H1 (cell line): ENCODE data around the gene PRRC2C. TPM values are rescaled to one million over a fixed set of nuclear protein-coding genes. Genes with fewer than 3 reads are reported as not detected.

Experiments
- CTCF ChIA-PET: fragments of 300-600 bp; sonication (Branson Sonifier 250); formaldehyde crosslinking; loops from one replicate; lab custom pipeline; 2021; ENCODE audit not compliant: partially characterized antibody; lab: Charles Lee
- POLR2A ChIA-PET: fragments of 300-600 bp; sonication (Branson Sonifier 250); formaldehyde crosslinking; loops from one replicate; lab custom pipeline; 2021; ENCODE audit warnings: inconsistent platforms; ENCODE audit not compliant: partially characterized antibody; lab: Charles Lee
- DNase-seq, 2 experiments: peaks; one replicate each; pipeline versions ENCODE4 v3.0.0 to v3.0.0-alpha.2; 2010 to 2022; ENCODE audit warnings: low spot score in 2 of 2, low read depth in 1 of 2, mixed read lengths in 1 of 2
- FAIRE-seq: peaks from 2 replicates; lab custom pipeline; 2011; peaks lifted over from hg19 to GRCh38; lab: Jason Lieb, UNC
- H2AFZ ChIP-seq: 2 replicates; pipeline ENCODE4 v1.8.1; 2012; ENCODE audit warnings: low read length, inconsistent platforms
- H2AK5ac ChIP-seq: 2 replicates; pipeline ENCODE4 v1.6.1; 2013; ENCODE audit warnings: low read depth, low read length
- H2BK120ac ChIP-seq: replicated peaks from 2 replicates; pipeline ENCODE3; 2013; ENCODE audit warnings: low read depth, low read length, inconsistent platforms
- H2BK12ac ChIP-seq: 2 replicates; pipeline ENCODE4 v1.6.1; 2013; ENCODE audit warnings: low read depth, low read length
- H2BK15ac ChIP-seq: 2 replicates; pipeline ENCODE4 v1.6.1; 2013; ENCODE audit warnings: low read length
- H2BK20ac ChIP-seq: 2 replicates; pipeline ENCODE4 v1.6.1; 2013; ENCODE audit warnings: low read length
- H2BK5ac ChIP-seq: 2 replicates; pipeline ENCODE4 v1.6.1; 2013; ENCODE audit warnings: low read depth, low read length
- H3K14ac ChIP-seq: 2 replicates; pipeline ENCODE4 v1.6.1; 2013; ENCODE audit warnings: inconsistent platforms; ENCODE audit not compliant: insufficient read length
- H3K18ac ChIP-seq: 2 replicates; pipeline ENCODE4 v1.6.1; 2013; ENCODE audit warnings: low read length; ENCODE audit errors: extremely low read depth
- H3K23ac ChIP-seq: 2 replicates; pipeline ENCODE4 v1.6.1; 2013; ENCODE audit warnings: inconsistent platforms; ENCODE audit not compliant: insufficient read length
- H3K23me2 ChIP-seq: 2 replicates; pipeline ENCODE4 v1.6.1; 2013; ENCODE audit warnings: low read depth, low read length
- H3K27ac ChIP-seq: 2 replicates; pipeline ENCODE4 v1.6.1; 2011; ENCODE audit warnings: low read depth, low read length, inconsistent platforms
- H3K27me3 ChIP-seq, 4 experiments: replicated peaks in 1 of 4; 1 replicate in 1 of 4; 2 replicates in 3 of 4; pipeline versions ENCODE4 v1.6.1 to v1.8.1; 2011 to 2013; ENCODE audit warnings: low read length in 3 of 4, mild to moderate bottlenecking in 3 of 4, inconsistent platforms in 2 of 4, mixed read lengths in 2 of 4, moderate library complexity in 1 of 4; ENCODE audit not compliant: control insufficient read depth in 3 of 4, insufficient read depth in 3 of 4; ENCODE audit errors: extremely low read depth in 1 of 4
- H3K36me3 ChIP-seq, 4 experiments: 2 replicates each; pipeline versions ENCODE4 v1.6.1 to v1.8.1; 2011 to 2013; ENCODE audit warnings: mild to moderate bottlenecking in 4 of 4, low read length in 3 of 4, moderate library complexity in 2 of 4, control low read depth in 1 of 4, inconsistent platforms in 1 of 4; ENCODE audit not compliant: insufficient read depth in 4 of 4, control insufficient read depth in 2 of 4
- H3K4ac ChIP-seq: replicated peaks from 2 replicates; pipeline ENCODE3; 2013; ENCODE audit warnings: low read length, low read depth, mixed read lengths, inconsistent platforms; ENCODE audit not compliant: insufficient read length
- H3K4me1 ChIP-seq, 4 experiments: replicated peaks in 1 of 4; 1 replicate in 1 of 4; 2 replicates in 3 of 4; pipeline versions ENCODE4 v1.6.1 to v1.8.1; 2011 to 2013; ENCODE audit warnings: low read length in 3 of 4, inconsistent platforms in 2 of 4, mixed read lengths in 1 of 4; ENCODE audit not compliant: insufficient read depth in 4 of 4, control insufficient read depth in 3 of 4
- H3K4me2 ChIP-seq, 2 experiments: 2 replicates each; pipeline versions ENCODE4 v1.6.1 to v1.8.1; 2011 to 2013; ENCODE audit warnings: low read depth in 2 of 2, low read length in 2 of 2, control low read depth in 1 of 2, inconsistent platforms in 1 of 2, mild to moderate bottlenecking in 1 of 2; ENCODE audit not compliant: insufficient read depth in 1 of 2
- H3K4me3 ChIP-seq, 4 experiments: fragments of 200-600, 300-600 bp in 1 of 4; sonication (generic), shearing (Covaris generic), sonication (Bioruptor Twin) in 1 of 4; 2 replicates each; pipeline versions ENCODE4 v1.5.1 to v1.8.1; 2011 to 2016; ENCODE audit warnings: low read length in 4 of 4, low read depth in 3 of 4, control low read depth in 2 of 4, inconsistent platforms in 2 of 4, mild to moderate bottlenecking in 2 of 4, mixed read lengths in 1 of 4, moderate library complexity in 1 of 4; ENCODE audit not compliant: insufficient read depth in 2 of 4; ENCODE audit errors: extremely low read depth in 1 of 4
- H3K56ac ChIP-seq: replicated peaks from 2 replicates; pipeline ENCODE3; 2013; ENCODE audit warnings: low read depth, mild to moderate bottlenecking, mixed read lengths, low read length, inconsistent platforms; ENCODE audit not compliant: insufficient read length
- H3K79me1 ChIP-seq: 2 replicates; pipeline ENCODE4 v1.6.1; 2013; ENCODE audit warnings: low read depth, low read length, control low read depth
- H3K79me2 ChIP-seq, 2 experiments: 2 replicates each; pipeline versions ENCODE4 v1.6.1 to v1.8.1; 2012 to 2013; ENCODE audit warnings: low read length in 2 of 2, mild to moderate bottlenecking in 2 of 2, inconsistent platforms in 1 of 2; ENCODE audit not compliant: insufficient read depth in 2 of 2, control insufficient read depth in 1 of 2
- H3K9ac ChIP-seq, 4 experiments: replicated peaks in 1 of 4; 1 replicate in 1 of 4; 2 replicates in 3 of 4; pipeline versions ENCODE4 v1.6.1 to v1.8.1; 2011 to 2013; ENCODE audit warnings: low read depth in 3 of 4, low read length in 3 of 4, control low read depth in 2 of 4, mild to moderate bottlenecking in 2 of 4, moderate library complexity in 2 of 4, inconsistent platforms in 1 of 4; ENCODE audit errors: extremely low read depth in 1 of 4
- H3K9me3 ChIP-seq, 2 experiments: 2 replicates each; pipeline versions ENCODE4 v1.6.1 to v1.8.1; 2012 to 2013; ENCODE audit warnings: mild to moderate bottlenecking in 2 of 2, moderate library complexity in 2 of 2, control low read depth in 1 of 2, inconsistent platforms in 1 of 2, low read depth in 1 of 2, low read length in 1 of 2, mixed read lengths in 1 of 2; ENCODE audit not compliant: insufficient read depth in 2 of 2
- H4K20me1 ChIP-seq, 2 experiments: replicated peaks in 1 of 2; 2 replicates each; pipeline versions ENCODE3 to v1.8.1; 2011 to 2013; ENCODE audit warnings: inconsistent platforms in 2 of 2, low read length in 2 of 2, mild to moderate bottlenecking in 1 of 2; ENCODE audit not compliant: insufficient read depth in 2 of 2, control insufficient read depth in 1 of 2
- H4K5ac ChIP-seq: 2 replicates; pipeline ENCODE4 v1.6.1; 2013; ENCODE audit warnings: low read length, low read depth, mixed read lengths, inconsistent platforms; ENCODE audit not compliant: insufficient read length
- H4K8ac ChIP-seq: 2 replicates; pipeline ENCODE4 v1.8.0; 2013; ENCODE audit warnings: mild to moderate bottlenecking, moderate library complexity, low read length, inconsistent platforms; ENCODE audit not compliant: insufficient read depth; ENCODE audit errors: extremely low read depth
- H4K91ac ChIP-seq: replicated peaks from 2 replicates; pipeline ENCODE3; 2013; ENCODE audit warnings: low read length, mixed read lengths, inconsistent platforms; ENCODE audit not compliant: insufficient read length
- CBX5 ChIP-seq: fragments of 300-800, 300-1000 bp; sonication (generic); IDR thresholded peaks from 2 replicates; pipeline ENCODE4 v1.7.1; 2016; ENCODE audit warnings: antibody characterized with exemption, low read length, low read depth
- CREB1 ChIP-seq: IDR thresholded peaks from 2 replicates; pipeline ENCODE4 v1.6.1; 2012; ENCODE audit warnings: inconsistent platforms
- EP300 ChIP-seq, 2 experiments: IDR thresholded peaks; 1 replicate in 1 of 2; 2 replicates in 1 of 2; pipeline ENCODE4 v1.6.1; 2011 to 2012; ENCODE audit warnings: low read depth in 2 of 2, low read length in 2 of 2, mild to moderate bottlenecking in 2 of 2, borderline replicate concordance in 1 of 2, inconsistent platforms in 1 of 2, moderate library complexity in 1 of 2
- FOSL1 ChIP-seq: IDR thresholded peaks from 2 replicates; pipeline ENCODE4 v1.6.1; 2011; ENCODE audit warnings: mild to moderate bottlenecking, low read depth, low read length, moderate library complexity; ENCODE audit not compliant: insufficient read depth
- HDAC2 ChIP-seq, 2 experiments: fragments of 300-600 bp in 1 of 2; sonication (generic) in 1 of 2; IDR thresholded peaks; 2 replicates each; pipeline ENCODE4 v1.6.1; 2011 to 2012; ENCODE audit warnings: low read depth in 2 of 2, low read length in 2 of 2, mild to moderate bottlenecking in 2 of 2, moderate library complexity in 2 of 2, borderline replicate concordance in 1 of 2, inconsistent platforms in 1 of 2
- NRF1 ChIP-seq: IDR thresholded peaks from 2 replicates; pipeline ENCODE4 v1.6.1; 2011; ENCODE audit warnings: mild to moderate bottlenecking, low read depth, low read length, improper control_type of control experiment
- POU5F1 ChIP-seq: IDR thresholded peaks from 2 replicates; pipeline ENCODE4 v1.6.1; 2011; ENCODE audit warnings: low read depth, mild to moderate bottlenecking, low read length, moderate library complexity
- SUZ12 ChIP-seq: fragments of 200-600 bp; sonication (generic); IDR thresholded peaks from 2 replicates; pipeline ENCODE4 v1.6.1; 2012; ENCODE audit warnings: mild to moderate bottlenecking, inconsistent platforms, low read length, moderate library complexity, mixed read lengths
- TAF1 ChIP-seq: IDR thresholded peaks from 2 replicates; pipeline ENCODE4 v1.6.1; 2011; ENCODE audit warnings: mild to moderate bottlenecking, low read depth, low read length
- TEAD4 ChIP-seq: IDR thresholded peaks from 2 replicates; pipeline ENCODE4 v1.6.1; 2012; ENCODE audit warnings: low read depth, low read length, inconsistent platforms, mixed read lengths
- WGBS, 2 experiments: shearing (Covaris generic) in 1 of 2; methylation state at CpG; one replicate each; pipeline versions ENCODE4 v1.1.6 to v1.1.7; 2013 to 2015; ENCODE audit warnings: low lambda C conversion rate in 2 of 2, mixed read lengths in 2 of 2, inconsistent platforms in 1 of 2, low coverage in 1 of 2, missing lambda C conversion rate in 1 of 2; ENCODE audit not compliant: insufficient replicate concordance in 2 of 2, insufficient coverage in 1 of 2, insufficient read length in 1 of 2; ENCODE audit errors: extremely low coverage in 1 of 2, missing lambda C conversion rate in 1 of 2; 5-methylcytosine and 5-hydroxymethylcytosine counted together
- polyA plus RNA-seq, 7 experiments: library from polyadenylated mRNA; depleted of rRNA in 3 of 7; stranded (reverse) in 5 of 7; unstranded in 2 of 7; fragments of >200 nt in 5 of 7; fragments of 200-250 nt in 2 of 7; gene quantifications; 1 replicate in 5 of 7; 2 replicates in 1 of 7; 4 replicates in 1 of 7; pipeline versions ENCODE4 v1.2.1 to v1.2.3, GENCODE V29; 2011 to 2013; ENCODE audit warnings: missing spikeins in 2 of 7, mixed read lengths in 2 of 7
- total RNA-seq: library from RNA; stranded (reverse); fragmentation: NEBNext Ultra II Directional; extraction: Animal tissue kit (Norgen Biotek cat#: 25700); gene quantifications from 2 replicates; pipeline ENCODE4 v1.2.1, GENCODE V29; 2021

PRRC2C gene
- total and polyA plus RNA-seq, 2 of the 8 experiments (the other 6 are each of a cell fraction or from before 2014, with no cell fraction given) = 125 to 264 TPM

GRCh38 chr1:171550050-171550449 is 64.7 kb downstream of the PRRC2C start:
- Histone ChIP-seq H3K4ac (no peak overlapping the region), H2AFZ (no peak overlapping the region), H2BK15ac (no peak overlapping the region), H3K4me3 (no peak overlapping the region), H3K79me2 (peaks cover 0 to 15% of the 10 kb centered on the region in 2 experiments; a peak in 2 of 4 replicates), H3K14ac (no peak overlapping the region), H3K23me2 (no peaks in the 10 kb centered on the region), H3K79me1 (no peaks in the 10 kb centered on the region), H4K91ac (no peak overlapping the region), H3K4me1 (no peaks in the 10 kb centered on the region), H3K23ac (no peak overlapping the region), H3K27me3 (no peaks in the 10 kb centered on the region), H3K9ac (no peak overlapping the region), H3K9me3 (peaks cover 0 to 1% of the 10 kb centered on the region in 2 experiments; a peak in 1 of 4 replicates), H2BK12ac (no peak overlapping the region), H2BK5ac (no peak overlapping the region), H2BK120ac (no peak overlapping the region), H2BK20ac (no peak overlapping the region), H3K4me2 (no peak overlapping the region), H3K36me3 (peaks cover 6 to 67% (median 38%) of the 10 kb centered on the region in 4 experiments), H4K5ac (no peak overlapping the region), H4K8ac (no peak overlapping the region), H3K27ac (no peak overlapping the region), H3K18ac (no peak overlapping the region), H3K56ac (no peak overlapping the region), H2AK5ac (no peak overlapping the region), H4K20me1 (no peaks in the 10 kb centered on the region)
- POLR2A ChIA-PET = no interaction called here
- TF ChIP-seq CREB1 (no peak), HDAC2 (IDR thresholded peaks at IDR 0.05; ENCODE audit: borderline replicate concordance in 1 of 2, low read depth in 2 of 2, low read length in 2 of 2) (no peak), TEAD4 (no peak), EP300 (IDR thresholded peaks at IDR 0.05; ENCODE audit: borderline replicate concordance in 1 of 2, low read depth in 2 of 2, low read length in 2 of 2) (no peak), SUZ12 (no peak), CBX5 (no peak), POU5F1 (no peak), FOSL1 (no peak), NRF1 (no peak), TAF1 (no peak)
- no peak for FAIRE-seq
- DNase-seq = no peak
- CTCF ChIA-PET = no interaction called here
- WGBS, 2 experiments = 92% methylated on average over 3 of the region's 3 CpGs; no CpG with 5 or more reads in 1 of the 2 experiments
